Measurements from ENCODE around the gene SLC7A11.

SLC7A11 gene

GRCh38 chr4:138242076-138242833 is at the start of gene SLC7A11:
TSS of gene SLC7A11 (minus strand) at chr4:138242349. CDS start at chr4:138242069, 280 bp downstream.
- DNase-seq (ENCODE audit: low read depth), result peak; percentile 21

- DNase-seq (ENCODE audit: low read depth), result no peak
Measured at GRCh38 chr4:138291431-138291830, 49.3 kb upstream of the SLC7A11 start.

GRCh38 chr4:138290805-138291204 is 48.7 kb upstream of the SLC7A11 start:
- DNase-seq (ENCODE audit: low read depth), result no peak

GRCh38 chr4:138279286-138279685 is 37.1 kb upstream of the SLC7A11 start:
- DNase-seq (ENCODE audit: low read depth), result no peak

- DNase-seq (ENCODE audit: low read depth), result no peak
Measured at GRCh38 chr4:138277133-138277532, 35.0 kb upstream of the SLC7A11 start.

- DNase-seq (ENCODE audit: low read depth), result no peak
Measured at GRCh38 chr4:138275963-138276621, 33.9 kb upstream of the SLC7A11 start.

GRCh38 chr4:138275216-138275615 is 33.1 kb upstream of the SLC7A11 start:
- DNase-seq (ENCODE audit: low read depth), result no peak

- DNase-seq (ENCODE audit: low read depth), result no peak
Measured at GRCh38 chr4:138269175-138269574, 27.0 kb upstream of the SLC7A11 start.

- DNase-seq (ENCODE audit: low read depth), result no peak
Measured at GRCh38 chr4:138267835-138268234, 25.7 kb upstream of the SLC7A11 start.

- DNase-seq (ENCODE audit: low read depth), result no peak
Measured at GRCh38 chr4:138266948-138267347, 24.8 kb upstream of the SLC7A11 start.

- DNase-seq (ENCODE audit: low read depth), result no peak
Measured at GRCh38 chr4:138263247-138263816, 21.2 kb upstream of the SLC7A11 start.

GRCh38 chr4:138262469-138262868 is 20.3 kb upstream of the SLC7A11 start:
- DNase-seq (ENCODE audit: low read depth), result no peak

- no peak for DNase-seq (ENCODE audit: low read depth)
Measured at GRCh38 chr4:138262030-138262429, 19.9 kb upstream of the SLC7A11 start.

- DNase-seq (ENCODE audit: low read depth), result no peak
Measured at GRCh38 chr4:138259824-138260223, 17.7 kb upstream of the SLC7A11 start.

- DNase-seq (ENCODE audit: low read depth), result no peak
Measured at GRCh38 chr4:138259271-138259670, 17.1 kb upstream of the SLC7A11 start.

- no peak for DNase-seq (ENCODE audit: low read depth)
Measured at GRCh38 chr4:138256608-138257007, 14.5 kb upstream of the SLC7A11 start.

- DNase-seq (ENCODE audit: low read depth), result no peak
Measured at GRCh38 chr4:138255917-138256597, 13.9 kb upstream of the SLC7A11 start.

- DNase-seq (ENCODE audit: low read depth), result no peak
Measured at GRCh38 chr4:138252551-138252950, 10.4 kb upstream of the SLC7A11 start.

GRCh38 chr4:138251938-138252337 is 9.8 kb upstream of the SLC7A11 start:
- DNase-seq (ENCODE audit: low read depth), result no peak

- no peak for DNase-seq (ENCODE audit: low read depth)
Measured at GRCh38 chr4:138249132-138249531, 7.0 kb upstream of the SLC7A11 start.

GRCh38 chr4:138248058-138248457 is 5.9 kb upstream of the SLC7A11 start:
- no peak for DNase-seq (ENCODE audit: low read depth)

- no peak for DNase-seq (ENCODE audit: low read depth)
Measured at GRCh38 chr4:138247643-138248042, 5.5 kb upstream of the SLC7A11 start.

GRCh38 chr4:138243369-138243768 is 1.2 kb upstream of the SLC7A11 start:
- DNase-seq (ENCODE audit: low read depth), result no peak

Data from activated T-cell treated with anti-CD3 and anti-CD28 coated beads for 48 hours (primary cell).